ENCODE results near the gene CUX1. TPM values are rescaled to one million over a fixed set of nuclear protein-coding genes. Genes with fewer than 3 reads are reported as not detected.

CUX1 gene
- total RNA-seq, 2 donors from 2014 or later, result 87.6 to 120 TPM

- intact Hi-C loops (cut with DNase I), result no loop called here
- DNase-seq (ENCODE audit: low spot score), result peak; percentile 42
Observed at GRCh38 chr7:101939136-101939695, 121.8 kb downstream of the CUX1 start.

- peak; percentile 28 for DNase-seq (ENCODE audit: low spot score)
- intact Hi-C loops (cut with DNase I), result no loop called here
Observed at GRCh38 chr7:101940151-101940550, 122.7 kb downstream of the CUX1 start.

GRCh38 chr7:101940830-101941229, 123.4 kb downstream of the CUX1 start:
- intact Hi-C loops (cut with DNase I), result no loop called here
- DNase-seq (ENCODE audit: low spot score), result peak; percentile 57

GRCh38 chr7:101941481-101942383, 124.3 kb downstream of the CUX1 start:
- intact Hi-C loops (cut with DNase I), result no loop called here
- DNase-seq (ENCODE audit: low spot score), result peak; percentile 14

- intact Hi-C loops (cut with DNase I), result no loop called here
Observed at GRCh38 chr7:101942603-101943210, 125.3 kb downstream of the CUX1 start.

GRCh38 chr7:101943306-101943705, 125.9 kb downstream of the CUX1 start:
- DNase-seq (ENCODE audit: low spot score), result peak; percentile 47
- intact Hi-C loops (cut with DNase I), result no loop called here

More at GRCh38 chr7:101942603-101943210, 125.3 kb downstream of the CUX1 start:
- peak; percentile 64 for DNase-seq (ENCODE audit: low spot score)

GRCh38 chr7:101943889-101944600, 126.6 kb downstream of the CUX1 start:
- intact Hi-C loops (cut with DNase I), result no loop called here
- DNase-seq (ENCODE audit: low spot score), result peak; percentile 73

- no peak for DNase-seq (ENCODE audit: low spot score)
- intact Hi-C loops (cut with DNase I), result no loop called here
Observed at GRCh38 chr7:101944611-101945010, 127.2 kb downstream of the CUX1 start.

- intact Hi-C loops (cut with DNase I), result no loop called here
- no peak for DNase-seq (ENCODE audit: low spot score)
Observed at GRCh38 chr7:101945034-101945758, 127.8 kb downstream of the CUX1 start.

GRCh38 chr7:101947899-101948298, 130.5 kb downstream of the CUX1 start:
- intact Hi-C loops (cut with DNase I), result no loop called here
- peak; percentile 88 for DNase-seq (ENCODE audit: low spot score)

GRCh38 chr7:101948650-101949049, 131.2 kb downstream of the CUX1 start:
- DNase-seq (ENCODE audit: low spot score), result no peak
- intact Hi-C loops (cut with DNase I), result no loop called here

GRCh38 chr7:101950450-101951119, 133.2 kb downstream of the CUX1 start:
- intact Hi-C loops (cut with DNase I), result no loop called here
- DNase-seq (ENCODE audit: low spot score), result no peak

- intact Hi-C loops (cut with DNase I), result no loop called here
- no peak for DNase-seq (ENCODE audit: low spot score)
Observed at GRCh38 chr7:101951757-101952156, 134.3 kb downstream of the CUX1 start.

GRCh38 chr7:101952355-101953247, 135.2 kb downstream of the CUX1 start:
- intact Hi-C loops (cut with DNase I), result no loop called here
- no peak for DNase-seq (ENCODE audit: low spot score)

- no peak for DNase-seq (ENCODE audit: low spot score)
- intact Hi-C loops (cut with DNase I), result no loop called here
Observed at GRCh38 chr7:101953248-101953819, 135.9 kb downstream of the CUX1 start.

GRCh38 chr7:101954499-101954898, 137.1 kb downstream of the CUX1 start:
- no peak for DNase-seq (ENCODE audit: low spot score)
- intact Hi-C loops (cut with DNase I), result loop anchor here in 1 of 2 donors (2.0 kb wide), 1 partner anchor 30 kb away; no protein-coding TSS in a partner anchor

GRCh38 chr7:101956130-101956529, 138.7 kb downstream of the CUX1 start:
- intact Hi-C loops (cut with DNase I), result no loop called here
- no peak for DNase-seq (ENCODE audit: low spot score)
